Liver (tissue), 9 donors: Measurements from ENCODE around the gene FADD. TPM values are rescaled to one million over a fixed set of nuclear protein-coding genes. Genes with fewer than 3 reads are reported as not detected.

Experiments used
- DNase-seq: peaks from one replicate; pipeline ENCODE4 v3.0.0-alpha.2; 2017; ENCODE audit warnings: low spot score
- H3K27ac ChIP-seq, 2 donors: one replicate each; pipeline ENCODE4 v1.7.0; 2013; ENCODE audit warnings: inconsistent platforms in 2 of 2, low read length in 2 of 2, control low read depth in 1 of 2, low read depth in 1 of 2, mild to moderate bottlenecking in 1 of 2
- H3K27me3 ChIP-seq, 4 donors: one replicate each; pipeline versions ENCODE4 v1.6.1 to v1.7.0; 2013; ENCODE audit warnings: low read length in 3 of 4, inconsistent platforms in 1 of 4, mild to moderate bottlenecking in 1 of 4, moderate library complexity in 1 of 4; ENCODE audit not compliant: control insufficient read depth in 4 of 4, insufficient read depth in 4 of 4
- H3K36me3 ChIP-seq, 4 donors: one replicate each; pipeline versions ENCODE4 v1.6.1 to v1.7.0; 2013; ENCODE audit warnings: low read length in 3 of 4, mild to moderate bottlenecking in 3 of 4, low read depth in 1 of 4, moderate library complexity in 1 of 4; ENCODE audit not compliant: control insufficient read depth in 4 of 4, insufficient read depth in 3 of 4
- H3K4me1 ChIP-seq, 4 donors: one replicate each; pipeline versions ENCODE4 v1.6.1 to v1.7.0; 2013; ENCODE audit warnings: low read length in 3 of 4, mild to moderate bottlenecking in 3 of 4, moderate library complexity in 1 of 4; ENCODE audit not compliant: control insufficient read depth in 4 of 4, insufficient read depth in 4 of 4
- H3K4me3 ChIP-seq, 3 donors: one replicate each; pipeline versions ENCODE4 v1.6.1 to v1.7.0; 2013; ENCODE audit warnings: low read length in 3 of 3, control low read depth in 1 of 3, low read depth in 1 of 3, mild to moderate bottlenecking in 1 of 3
- H3K9ac ChIP-seq, 2 donors: one replicate each; pipeline ENCODE4 v1.7.0; 2013; ENCODE audit warnings: low read length in 2 of 2, mild to moderate bottlenecking in 2 of 2, moderate library complexity in 2 of 2, control low read depth in 1 of 2, low read depth in 1 of 2
- H3K9me3 ChIP-seq, 4 donors: one replicate each; pipeline versions ENCODE4 v1.6.1 to v1.7.0; 2013; ENCODE audit warnings: low read length in 3 of 4; ENCODE audit not compliant: control insufficient read depth in 4 of 4
- ATF3 ChIP-seq: IDR thresholded peaks from 2 replicates; pipeline ENCODE4 v1.6.1; 2016; ENCODE audit warnings: antibody characterized with exemption
- CTCF ChIP-seq: fragments of 150-350 bp; IDR thresholded peaks from 2 replicates; pipeline ENCODE4 v1.5.1; 2017; ENCODE audit warnings: improper control_type of control experiment, low read depth, low read length; ENCODE audit not compliant: missing input control
- EGR1 ChIP-seq, 2 donors: IDR thresholded peaks; 2 replicates each; pipeline ENCODE4 v1.6.1; 2016 to 2018; ENCODE audit warnings: antibody characterized with exemption in 2 of 2, low read depth in 2 of 2
- GABPA ChIP-seq, 2 donors: IDR thresholded peaks in 1 of 2; conservative IDR thresholded peaks in 1 of 2; 2 replicates each; pipeline ENCODE4 v1.6.1; 2016; ENCODE audit warnings: antibody characterized with exemption in 2 of 2, mild to moderate bottlenecking in 1 of 2, moderate library complexity in 1 of 2
- HNF4G ChIP-seq: IDR thresholded peaks from 2 replicates; pipeline ENCODE4 v1.6.1; 2016; ENCODE audit warnings: antibody characterized with exemption
- MAX ChIP-seq: IDR thresholded peaks from 2 replicates; pipeline ENCODE4 v1.6.1; 2016; ENCODE audit warnings: antibody characterized with exemption
- NR2F2 ChIP-seq: IDR thresholded peaks from 2 replicates; pipeline ENCODE4 v1.6.1; 2016; ENCODE audit warnings: antibody characterized with exemption
- RAD21 ChIP-seq, 2 donors: IDR thresholded peaks; 2 replicates each; pipeline ENCODE4 v1.6.1; 2016; ENCODE audit warnings: antibody characterized with exemption in 2 of 2, mild to moderate bottlenecking in 2 of 2
- REST ChIP-seq: IDR thresholded peaks from 2 replicates; pipeline ENCODE4 v1.6.1; 2016; ENCODE audit warnings: antibody characterized with exemption, mild to moderate bottlenecking
- TAF1 ChIP-seq: conservative IDR thresholded peaks from 2 replicates; pipeline ENCODE4 v1.6.1; 2016; ENCODE audit warnings: antibody characterized with exemption, mild to moderate bottlenecking
- YY1 ChIP-seq: IDR thresholded peaks from 2 replicates; pipeline ENCODE4 v1.6.1; 2016; ENCODE audit warnings: antibody characterized with exemption, mild to moderate bottlenecking
- WGBS: extraction: QIAGEN DNeasy Blood & Tissue Kit; methylation state at CpG from one replicate; pipeline ENCODE4 v1.1.7; 2013; 5-methylcytosine and 5-hydroxymethylcytosine counted together
- polyA plus RNA-seq, 2 donors: library from polyadenylated mRNA; stranded (reverse) in 1 of 2; unstranded in 1 of 2; fragments of 200-250 nt in 1 of 2; fragments of >200 nt in 1 of 2; fragmentation: Nextera tagmentation in 1 of 2; extraction: Ambion mirVana in 1 of 2; gene quantifications; one replicate each; pipeline versions ENCODE4 v1.2.1 to v1.2.3, GENCODE V29; 2013 to 2015
- total RNA-seq, 2 donors: library from RNA; depleted of rRNA; stranded (reverse); fragments of >200 nt; gene quantifications; one replicate each; pipeline ENCODE4 v1.2.3, GENCODE V29; 2014
- donor health status: healthy.
- donor health status: healthy.
- donor health status: healthy.
- donor health status: healthy.
- donor health status: healthy.

Gene FADD
- total and polyA plus RNA-seq, 4 donors = 1.8 to 17.3 (median 14.8) TPM

GRCh38 chr11:70182266-70182665, 20.8 kb upstream of the FADD start:
- Histone ChIP-seq H3K4me1 (no peaks in the 10 kb centered on the region), H3K9me3 (no peaks in the 10 kb centered on the region), H3K36me3 (peaks cover 0 to 52% (median 13%) of the 10 kb centered on the region in 4 donors), H3K4me3 (no peak overlapping the region), H3K9ac (no peak overlapping the region), H3K27me3 (no peaks in the 10 kb centered on the region), H3K27ac (no peak overlapping the region)
- no peak for DNase-seq
- 94% methylated on average over 18 of the region's 18 CpGs for WGBS
- TF ChIP-seq GABPA (IDR thresholded peaks at IDR 0.05 in 1 of 2, conservative IDR thresholded peaks at IDR 0.05 in 1 of 2) (no peak), CTCF (no peak), HNF4G (no peak), NR2F2 (no peak), REST (no peak), TAF1 (no peak), ATF3 (no peak), RAD21 (IDR thresholded peaks at IDR 0.05) (no peak), EGR1 (IDR thresholded peaks at IDR 0.05; ENCODE audit: low read depth in 2 of 2) (no peak)

- Histone ChIP-seq H3K27me3 (no peaks in the 10 kb centered on the region), H3K4me3 (no peak overlapping the region), H3K9me3 (no peaks in the 10 kb centered on the region), H3K9ac (no peak overlapping the region), H3K27ac (no peak overlapping the region), H3K4me1 (no peaks in the 10 kb centered on the region), H3K36me3 (peaks cover 0 to 54% (median 14%) of the 10 kb centered on the region in 4 donors)
- TF ChIP-seq YY1 = no peak
- no peak for TF ChIP-seq RAD21 (IDR thresholded peaks at IDR 0.05)
- TF ChIP-seq EGR1 (IDR thresholded peaks at IDR 0.05; ENCODE audit: low read depth in 2 of 2) = no peak
- no peak for TF ChIP-seq REST
- no peak for TF ChIP-seq ATF3
- TF ChIP-seq MAX = no peak
- DNase-seq = no peak
- 93% methylated on average over 1 of the region's 1 CpG for WGBS
These were observed 20.1 kb upstream of the FADD start for GRCh38 chr11:70183032-70183431.
